ENCODE data around the gene NR4A3.

GRCh38 chr9:99905833-99906402 is 84.2 kb downstream of the NR4A3 start:
- TF ChIP-seq CTCF (conservative IDR thresholded peaks at IDR 0.05; ENCODE audit: low read length) (no peak), EZH2phosphoT487 (IDR thresholded peaks at IDR 0.05; ENCODE audit: borderline replicate concordance, low read depth, low read length) (no peak)
